BE2C (cell line): ENCODE results near the gene CPED1.
A peak's percentile ranks its signal among the peaks of the same experiment; 100 is the strongest.
"Not testable (repeated sequence)": the region's sequence is repeated elsewhere in the genome, so short reads cannot be mapped to it uniquely, and the experiment has no call there.

Experiments
- DNase-seq: peaks from one replicate; pipeline ENCODE4 v3.0.0-alpha.2; 2020
- H3K27me3 ChIP-seq: fragments of 250-450 bp; sonication (Bioruptor Pico); 2 replicates; pipeline ENCODE4 v1.5.1; 2020; ENCODE audit warnings: mild to moderate bottlenecking
- H3K36me3 ChIP-seq: fragments of 250-450 bp; sonication (Bioruptor Pico); 2 replicates; pipeline ENCODE4 v1.5.1; 2020; ENCODE audit warnings: mild to moderate bottlenecking
- H3K4me1 ChIP-seq: fragments of 250-450 bp; sonication (Bioruptor Pico); 2 replicates; pipeline ENCODE4 v1.5.1; 2020
- H3K4me3 ChIP-seq: 2 replicates; pipeline ENCODE4 v1.5.1; 2011; ENCODE audit warnings: low read depth, low read length
- H3K9me3 ChIP-seq: fragments of 250-450 bp; sonication (Bioruptor Pico); 2 replicates; pipeline ENCODE4 v1.5.1; 2020
- CTCF ChIP-seq: IDR thresholded peaks from 2 replicates; pipeline ENCODE4 v1.5.1; 2012; ENCODE audit warnings: mild to moderate bottlenecking, low read depth, low read length

Gene CPED1

GRCh38 chr7:121313793-121314676, 325.5 kb downstream of the CPED1 start:
- TF ChIP-seq CTCF, result no peak
- no peak for DNase-seq
- H3K4me3 ChIP-seq, result no peak overlapping the region
- H3K4me1 ChIP-seq, result no peaks in the 10 kb centered on the region
- H3K9me3 ChIP-seq, result no peaks in the 10 kb centered on the region
- H3K27me3 ChIP-seq, result peaks cover 26% of the 10 kb centered on the region
- no peaks in the 10 kb centered on the region for H3K36me3 ChIP-seq

GRCh38 chr7:121315170-121315569, 326.7 kb downstream of the CPED1 start:
- not testable (repeated sequence) for DNase-seq, H3K4me3 ChIP-seq, H3K9me3 ChIP-seq, H3K4me1 ChIP-seq, H3K36me3 ChIP-seq
- H3K27me3 ChIP-seq, result peaks cover 26% of the 10 kb centered on the region

GRCh38 chr7:121322460-121322859, 333.9 kb downstream of the CPED1 start:
- Histone ChIP-seq H3K4me3 (no peak overlapping the region), H3K4me1 (no peaks in the 10 kb centered on the region), H3K36me3 (no peaks in the 10 kb centered on the region), H3K9me3 (no peaks in the 10 kb centered on the region), H3K27me3 (peaks cover 13% of the 10 kb centered on the region)
- DNase-seq, result no peak
- no peak for TF ChIP-seq CTCF

- no peak for DNase-seq
- TF ChIP-seq CTCF, result no peak
- Histone ChIP-seq H3K4me3 (no peak overlapping the region), H3K9me3 (no peaks in the 10 kb centered on the region), H3K27me3 (peaks cover 22% of the 10 kb centered on the region), H3K36me3 (no peaks in the 10 kb centered on the region), H3K4me1 (no peaks in the 10 kb centered on the region)
These were observed 335.2 kb downstream of the CPED1 start for GRCh38 chr7:121323515-121324302.

- Histone ChIP-seq H3K27me3 (peaks cover 62% of the 10 kb centered on the region), H3K4me3 (no peak overlapping the region), H3K9me3 (no peaks in the 10 kb centered on the region), H3K36me3 (no peaks in the 10 kb centered on the region), H3K4me1 (no peaks in the 10 kb centered on the region)
- TF ChIP-seq CTCF, result no peak
- no peak for DNase-seq
These were observed 339.2 kb downstream of the CPED1 start for GRCh38 chr7:121327671-121328070.

- peak; percentile 46 for DNase-seq
- Histone ChIP-seq H3K9me3 (no peaks in the 10 kb centered on the region), H3K4me3 (no peak within 1 kb of the TSS), H3K27me3 (peaks cover 66% of the 10 kb centered on the region), H3K4me1 (no peaks in the 10 kb centered on the region), H3K36me3 (no peaks in the 10 kb centered on the region)
- no peak for TF ChIP-seq CTCF
These were observed 340.1 kb downstream of the CPED1 start, which contains the start of gene WNT16 for GRCh38 chr7:121328508-121329190. Gene WNT16 (plus strand): TSS chr7:121329000. CDS start chr7:121329293, 293 bp downstream.
